Measurements from ENCODE around the gene ELP1. TPM values are rescaled to one million over a fixed set of nuclear protein-coding genes. Genes with fewer than 3 reads are reported as not detected.

ELP1 gene
- total and polyA plus RNA-seq, 2 of the 4 experiments (the other 2 are of a cell fraction): 20.0 to 43.2 TPM

DNA sequence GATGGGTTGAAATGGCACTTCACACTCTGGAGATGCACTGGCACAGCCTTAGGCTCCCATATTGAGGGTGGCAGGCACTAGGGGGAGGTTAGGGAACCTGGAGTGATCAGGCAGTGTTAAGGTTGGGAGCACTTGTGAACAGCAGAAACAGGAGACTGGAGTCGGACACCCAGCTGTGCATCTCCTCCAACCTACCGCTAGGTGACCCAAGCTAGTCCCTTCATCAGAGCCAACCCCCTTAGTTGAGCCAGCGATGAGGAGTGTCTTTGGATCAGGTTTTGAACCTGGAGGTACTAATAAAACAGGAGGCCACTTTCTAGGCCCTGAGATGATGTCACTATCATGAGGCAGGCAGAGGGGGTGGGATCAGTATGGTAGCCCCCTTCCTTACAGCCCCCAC is 79.8 kb downstream of the ELP1 start:
- Histone ChIP-seq H2BK20ac (ENCODE audit: low read depth, low read length) (no peak overlapping the region), H4K8ac (ENCODE audit: low read depth in 2 of 2, low read length in 2 of 2) (no peak overlapping the region), H2BK5ac (ENCODE audit: low read depth, low read length, poor library complexity, severe bottlenecking) (no peak overlapping the region), H2AK9ac (replicated peaks; ENCODE audit: low read depth, low read length, poor library complexity) (no peak overlapping the region), H3K79me1 (ENCODE audit: low read depth in 1 of 2, low read length in 2 of 2) (no peaks in the 10 kb centered on the region), H2BK15ac (ENCODE audit: low read depth, low read length) (no peak overlapping the region), H4K91ac (ENCODE audit: insufficient read depth, low read depth, low read length) (no peak overlapping the region), H3K23ac (ENCODE audit: low read depth, low read length) (no peak overlapping the region), H3K14ac (replicated peaks; ENCODE audit: low read depth, low read length) (no peak overlapping the region), H3K27ac (ENCODE audit: insufficient read depth, low read length) (no peak overlapping the region), H3K27me3 (ENCODE audit: control insufficient read depth, insufficient read depth, low read length) (peaks cover 8% of the 10 kb centered on the region), H2AFZ (replicated peaks; ENCODE audit: low read length, poor library complexity) (no peak overlapping the region), H4K20me1 (ENCODE audit: insufficient read depth, low read length) (no peaks in the 10 kb centered on the region), H3K4me3 (ENCODE audit: insufficient read depth, low read depth, low read length) (no peak overlapping the region), H3K4me2 (ENCODE audit: low read depth, low read length) (no peak overlapping the region), H2BK120ac (ENCODE audit: low read depth, low read length) (no peak overlapping the region), H3K4me1 (ENCODE audit: control insufficient read depth, insufficient read depth, low read length) (no peaks in the 10 kb centered on the region), H3K9ac (ENCODE audit: low read depth, low read length) (no peak overlapping the region), H3K9me1 (ENCODE audit: insufficient read depth, low read length) (no peaks in the 10 kb centered on the region), H3K36me3 (ENCODE audit: control insufficient read depth, insufficient read depth, low read length) (no peaks in the 10 kb centered on the region), H3K9me3 (ENCODE audit: control insufficient read depth, insufficient read depth, low read length) (no peaks in the 10 kb centered on the region), H3K18ac (ENCODE audit: low read depth, low read length) (no peak overlapping the region), H3K4ac (ENCODE audit: low read depth, low read length) (no peak overlapping the region), H2AK5ac (ENCODE audit: low read depth, low read length) (no peak overlapping the region), H3K56ac (ENCODE audit: extremely low read depth, insufficient read depth, low read length) (no peak overlapping the region), H4K5ac (ENCODE audit: low read depth, low read length) (no peak overlapping the region)
- ATAC-seq (ENCODE audit: low read depth) (no peak), DNase-seq (no peak)
- in situ Hi-C loops (cut with MboI; ENCODE audit: low sequenced_read_pairs) (no loop called here), intact Hi-C loops (cut with micrococcal nuclease) (no loop called here), dilution Hi-C loops (cut with HindIII; ENCODE audit: low sequenced_read_pairs, unreplicated experiment) (no loop called here)
- TF ChIP-seq, protein P1, sequence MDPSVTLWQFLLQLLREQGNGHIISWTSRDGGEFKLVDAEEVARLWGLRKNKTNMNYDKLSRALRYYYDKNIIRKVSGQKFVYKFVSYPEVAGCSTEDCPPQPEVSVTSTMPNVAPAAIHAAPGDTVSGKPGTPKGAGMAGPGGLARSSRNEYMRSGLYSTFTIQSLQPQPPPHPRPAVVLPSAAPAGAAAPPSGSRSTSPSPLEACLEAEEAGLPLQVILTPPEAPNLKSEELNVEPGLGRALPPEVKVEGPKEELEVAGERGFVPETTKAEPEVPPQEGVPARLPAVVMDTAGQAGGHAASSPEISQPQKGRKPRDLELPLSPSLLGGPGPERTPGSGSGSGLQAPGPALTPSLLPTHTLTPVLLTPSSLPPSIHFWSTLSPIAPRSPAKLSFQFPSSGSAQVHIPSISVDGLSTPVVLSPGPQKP (IDR thresholded peaks at IDR 0.05; ENCODE audit: borderline replicate concordance, low read depth, low read length): no peak
- no peak for TF ChIP-seq RCOR1 (IDR thresholded peaks at IDR 0.05; ENCODE audit: insufficient replicate concordance, low read length)
- TF ChIP-seq, protein P2, sequence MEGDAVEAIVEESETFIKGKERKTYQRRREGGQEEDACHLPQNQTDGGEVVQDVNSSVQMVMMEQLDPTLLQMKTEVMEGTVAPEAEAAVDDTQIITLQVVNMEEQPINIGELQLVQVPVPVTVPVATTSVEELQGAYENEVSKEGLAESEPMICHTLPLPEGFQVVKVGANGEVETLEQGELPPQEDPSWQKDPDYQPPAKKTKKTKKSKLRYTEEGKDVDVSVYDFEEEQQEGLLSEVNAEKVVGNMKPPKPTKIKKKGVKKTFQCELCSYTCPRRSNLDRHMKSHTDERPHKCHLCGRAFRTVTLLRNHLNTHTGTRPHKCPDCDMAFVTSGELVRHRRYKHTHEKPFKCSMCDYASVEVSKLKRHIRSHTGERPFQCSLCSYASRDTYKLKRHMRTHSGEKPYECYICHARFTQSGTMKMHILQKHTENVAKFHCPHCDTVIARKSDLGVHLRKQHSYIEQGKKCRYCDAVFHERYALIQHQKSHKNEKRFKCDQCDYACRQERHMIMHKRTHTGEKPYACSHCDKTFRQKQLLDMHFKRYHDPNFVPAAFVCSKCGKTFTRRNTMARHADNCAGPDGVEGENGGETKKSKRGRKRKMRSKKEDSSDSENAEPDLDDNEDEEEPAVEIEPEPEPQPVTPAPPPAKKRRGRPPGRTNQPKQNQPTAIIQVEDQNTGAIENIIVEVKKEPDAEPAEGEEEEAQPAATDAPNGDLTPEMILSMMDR (conservative IDR thresholded peaks at IDR 0.05; ENCODE audit: low read depth, low read length): no peak
- no peak for TF ChIP-seq RAD21 (IDR thresholded peaks at IDR 0.05; ENCODE audit: low read length)
- TF ChIP-seq CEBPB (IDR thresholded peaks at IDR 0.05; ENCODE audit: low read depth, low read length): no peak
- no peak for TF ChIP-seq NFE2L2 (IDR thresholded peaks at IDR 0.05; ENCODE audit: low read depth, low read length)
- TF ChIP-seq POLR2A (IDR thresholded peaks at IDR 0.05; ENCODE audit: low read depth, low read length): no peak
- no peak for TF ChIP-seq BHLHE40 (IDR thresholded peaks at IDR 0.05; ENCODE audit: low read depth, low read length)
- no peak for TF ChIP-seq FOS (IDR thresholded peaks at IDR 0.05; ENCODE audit: low read depth, low read length)
- TF ChIP-seq SMC3 (IDR thresholded peaks at IDR 0.05; ENCODE audit: low read depth, low read length): no peak
- no peak for TF ChIP-seq MAZ (IDR thresholded peaks at IDR 0.05; ENCODE audit: borderline replicate concordance, low read depth, low read length)
- TF ChIP-seq RFX5 (IDR thresholded peaks at IDR 0.05; ENCODE audit: low read depth, low read length): no peak
- BruUV-seq (replicated peaks): no TSS peak
- no CpG with 5 or more reads among the region's 3 CpGs for WGBS, 2 experiments (ENCODE audit: extremely low coverage in 2 of 2, insufficient read length in 1 of 2)
- CTCF ChIA-PET: no interaction called here
- POLR2A ChIA-PET (ENCODE audit: unreplicated experiment): no interaction called here
